Cardiac fibroblast (primary cell): ENCODE measurements around the gene HMCN2.

Experiments used
- DNase-seq, 2 donors: peaks; one replicate each; pipeline versions ENCODE4 v3.0.0 to v3.0.0-alpha.2; 2010; ENCODE audit warnings: low read depth in 2 of 2
- H3K4me3 ChIP-seq, 2 donors: replicated peaks in 1 of 2; 1 replicate in 1 of 2; 2 replicates in 1 of 2; pipeline ENCODE4 v1.5.1; 2011; ENCODE audit warnings: low read depth in 2 of 2, low read length in 2 of 2, mild to moderate bottlenecking in 2 of 2, moderate library complexity in 1 of 2
- TF ChIP-seq, protein P1 (sequence below): IDR thresholded peaks from one replicate; pipeline ENCODE4 v1.5.1; 2011; ENCODE audit warnings: low read depth, mild to moderate bottlenecking, low read length, inconsistent platforms

The HMCN2 gene

GRCh38 chr9:130450344-130451003, 184.9 kb downstream of the HMCN2 start:
- no peak for DNase-seq
- no peak overlapping the region for H3K4me3 ChIP-seq
- TF ChIP-seq, protein P1, sequence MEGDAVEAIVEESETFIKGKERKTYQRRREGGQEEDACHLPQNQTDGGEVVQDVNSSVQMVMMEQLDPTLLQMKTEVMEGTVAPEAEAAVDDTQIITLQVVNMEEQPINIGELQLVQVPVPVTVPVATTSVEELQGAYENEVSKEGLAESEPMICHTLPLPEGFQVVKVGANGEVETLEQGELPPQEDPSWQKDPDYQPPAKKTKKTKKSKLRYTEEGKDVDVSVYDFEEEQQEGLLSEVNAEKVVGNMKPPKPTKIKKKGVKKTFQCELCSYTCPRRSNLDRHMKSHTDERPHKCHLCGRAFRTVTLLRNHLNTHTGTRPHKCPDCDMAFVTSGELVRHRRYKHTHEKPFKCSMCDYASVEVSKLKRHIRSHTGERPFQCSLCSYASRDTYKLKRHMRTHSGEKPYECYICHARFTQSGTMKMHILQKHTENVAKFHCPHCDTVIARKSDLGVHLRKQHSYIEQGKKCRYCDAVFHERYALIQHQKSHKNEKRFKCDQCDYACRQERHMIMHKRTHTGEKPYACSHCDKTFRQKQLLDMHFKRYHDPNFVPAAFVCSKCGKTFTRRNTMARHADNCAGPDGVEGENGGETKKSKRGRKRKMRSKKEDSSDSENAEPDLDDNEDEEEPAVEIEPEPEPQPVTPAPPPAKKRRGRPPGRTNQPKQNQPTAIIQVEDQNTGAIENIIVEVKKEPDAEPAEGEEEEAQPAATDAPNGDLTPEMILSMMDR = no peak

- no peak overlapping the region for H3K4me3 ChIP-seq
- TF ChIP-seq, protein P1 = no peak
- no peak for DNase-seq
Observed at GRCh38 chr9:130451004-130451390, 185.4 kb downstream of the HMCN2 start.

GRCh38 chr9:130451509-130452388, 186.2 kb downstream of the HMCN2 start:
- TF ChIP-seq, protein P1 = peak; percentile 72
- no peak overlapping the region for H3K4me3 ChIP-seq
- DNase-seq = peak; percentile 95 to 98

DNA sequence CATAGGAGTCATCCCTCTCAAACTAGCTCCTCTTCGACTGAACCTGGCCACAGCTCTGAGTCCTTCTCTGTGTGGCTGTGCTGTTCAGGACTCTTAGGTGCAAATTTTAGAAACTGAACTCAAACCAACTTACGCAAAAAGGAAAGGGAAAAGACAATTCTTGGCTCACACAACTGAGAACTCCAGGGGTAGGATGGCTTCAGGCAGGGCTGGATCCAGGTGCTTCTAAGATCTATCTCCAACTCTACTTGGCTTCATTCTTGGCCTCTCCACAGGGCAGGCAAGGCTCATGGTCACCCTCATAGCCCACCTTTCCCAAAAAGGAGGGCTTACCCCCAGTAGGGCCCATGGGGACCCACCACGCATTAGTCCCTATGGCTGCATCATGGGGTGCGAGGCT, 187.3 kb downstream of the HMCN2 start:
- no peak overlapping the region for H3K4me3 ChIP-seq
- no peak for DNase-seq
- TF ChIP-seq, protein P1 = no peak

DNA sequence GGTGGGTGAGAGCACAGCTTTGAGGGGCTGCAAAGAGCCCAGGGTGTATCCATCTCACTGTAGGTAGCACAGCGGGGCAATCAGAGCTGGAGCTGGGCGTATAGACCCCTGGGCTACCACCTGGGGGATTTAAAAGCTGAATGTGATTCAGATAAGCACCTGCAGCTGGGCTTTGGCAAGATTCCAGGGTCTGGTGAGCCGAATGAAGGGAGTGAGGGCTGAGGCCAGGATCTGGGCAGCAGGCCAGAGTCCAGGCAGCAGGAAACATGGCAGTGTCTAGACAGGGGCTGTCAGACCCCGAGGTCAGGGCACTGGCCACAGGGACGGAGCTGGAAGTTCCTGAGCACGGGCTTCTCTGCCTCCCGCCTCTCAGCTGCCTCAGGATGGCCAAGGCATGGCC, 187.9 kb downstream of the HMCN2 start:
- DNase-seq = peak; percentile 43 to 71
- TF ChIP-seq, protein P1 = no peak
- H3K4me3 ChIP-seq = no peak overlapping the region

- TF ChIP-seq, protein P1 = no peak
- no peak overlapping the region for H3K4me3 ChIP-seq
- no peak for DNase-seq
Observed at GRCh38 chr9:130454096-130454811, 188.7 kb downstream of the HMCN2 start.
